Tibial nerve (tissue), 4 donors: ENCODE data around the gene CDH11. TPM values are rescaled to one million over a fixed set of nuclear protein-coding genes. Genes with fewer than 3 reads are reported as not detected.

ENCODE experiments used
- DNase-seq, 2 donors: peaks; one replicate each; pipeline ENCODE4 v3.0.0-alpha.2; 2019; ENCODE audit warnings: low spot score in 2 of 2
- H3K27ac ChIP-seq, 4 donors: fragments of 200-600 bp; sonication (generic) in 3 of 4; one replicate each; pipeline ENCODE4 v1.5.1; 2017 to 2019; ENCODE audit warnings: mild to moderate bottlenecking in 1 of 4
- H3K27me3 ChIP-seq, 2 donors: fragments of 200-600 bp; sonication (generic) in 1 of 2; one replicate each; pipeline versions ENCODE4 v1.5.1 to v1.6.0; 2017 to 2019
- H3K36me3 ChIP-seq, 3 donors: fragments of 200-600 bp; sonication (generic); one replicate each; pipeline ENCODE4 v1.5.1; 2018 to 2019
- H3K4me1 ChIP-seq, 4 donors: fragments of 200-600 bp; sonication (generic) in 3 of 4; one replicate each; pipeline ENCODE4 v1.5.1; 2017 to 2019
- H3K4me3 ChIP-seq, 4 donors: fragments of 200-600 bp; sonication (generic) in 3 of 4; one replicate each; pipeline ENCODE4 v1.5.1; 2017 to 2019; ENCODE audit warnings: mild to moderate bottlenecking in 1 of 4, moderate library complexity in 1 of 4
- H3K9me3 ChIP-seq, 4 donors: fragments of 200-600 bp; sonication (generic) in 3 of 4; one replicate each; pipeline ENCODE4 v1.5.1; 2017 to 2019
- EP300 ChIP-seq, 2 donors: sonication (generic); formaldehyde crosslinking; IDR thresholded peaks; one replicate each; pipeline ENCODE4 v1.6.1; 2017; ENCODE audit warnings: antibody characterized with exemption in 2 of 2, mild to moderate bottlenecking in 1 of 2
- POLR2A ChIP-seq, 2 donors: fragments of 450-650 bp; IDR thresholded peaks; one replicate each; pipeline ENCODE4 v1.6.1; 2017; ENCODE audit warnings: antibody characterized with exemption in 2 of 2, mild to moderate bottlenecking in 2 of 2, moderate library complexity in 2 of 2
- WGBS, 2 donors: methylation state at CpG; one replicate each; pipeline ENCODE4 v1.1.5; 2018; 5-methylcytosine and 5-hydroxymethylcytosine counted together
- total RNA-seq, 4 donors: library from RNA; depleted of rRNA; stranded (reverse); fragments of >200 nt; gene quantifications; one replicate each; pipeline ENCODE4 v1.1.0, GENCODE V29; 2016
- TF ChIP-seq, protein P1 (sequence below), 5 experiments: fragments of 200-600 bp in 3 of 5; fragments of 450-650 bp in 2 of 5; sonication (generic) in 3 of 5; IDR thresholded peaks; one replicate each; pipeline ENCODE4 v1.5.1; 2016 to 2019; ENCODE audit warnings: antibody characterized with exemption in 5 of 5, mild to moderate bottlenecking in 3 of 5, moderate library complexity in 2 of 5

Gene CDH11
- total RNA-seq, 4 donors from 2014 or later: 72.6 to 265 (median 98.1) TPM

DNA sequence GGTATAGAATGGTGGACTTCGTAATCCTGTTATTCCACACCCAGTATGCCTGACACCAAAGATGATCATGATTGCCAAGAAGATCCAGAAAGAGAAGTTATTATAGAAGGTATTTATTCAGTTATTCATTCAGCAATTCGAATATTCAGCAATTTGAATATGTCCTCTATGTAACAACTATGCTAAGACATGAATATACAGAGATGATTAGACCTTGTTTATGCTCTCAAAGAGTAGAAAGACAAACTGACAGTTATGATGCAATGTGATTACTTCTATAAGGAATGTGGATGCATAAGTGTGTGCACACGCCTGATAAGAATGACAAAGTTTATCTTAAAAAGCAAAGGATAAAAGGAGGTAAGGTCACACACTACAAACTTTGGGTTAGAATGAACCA, 218.1 kb downstream of the CDH11 start:
- Histone ChIP-seq H3K4me3 (no peak overlapping the region), H3K36me3 (no peaks in the 10 kb centered on the region), H3K27me3 (no peaks in the 10 kb centered on the region), H3K27ac (no peak overlapping the region), H3K4me1 (no peaks in the 10 kb centered on the region), H3K9me3 (no peaks in the 10 kb centered on the region)
- TF ChIP-seq EP300 (IDR thresholded peaks at IDR 0.05): no peak
- TF ChIP-seq, protein P1, sequence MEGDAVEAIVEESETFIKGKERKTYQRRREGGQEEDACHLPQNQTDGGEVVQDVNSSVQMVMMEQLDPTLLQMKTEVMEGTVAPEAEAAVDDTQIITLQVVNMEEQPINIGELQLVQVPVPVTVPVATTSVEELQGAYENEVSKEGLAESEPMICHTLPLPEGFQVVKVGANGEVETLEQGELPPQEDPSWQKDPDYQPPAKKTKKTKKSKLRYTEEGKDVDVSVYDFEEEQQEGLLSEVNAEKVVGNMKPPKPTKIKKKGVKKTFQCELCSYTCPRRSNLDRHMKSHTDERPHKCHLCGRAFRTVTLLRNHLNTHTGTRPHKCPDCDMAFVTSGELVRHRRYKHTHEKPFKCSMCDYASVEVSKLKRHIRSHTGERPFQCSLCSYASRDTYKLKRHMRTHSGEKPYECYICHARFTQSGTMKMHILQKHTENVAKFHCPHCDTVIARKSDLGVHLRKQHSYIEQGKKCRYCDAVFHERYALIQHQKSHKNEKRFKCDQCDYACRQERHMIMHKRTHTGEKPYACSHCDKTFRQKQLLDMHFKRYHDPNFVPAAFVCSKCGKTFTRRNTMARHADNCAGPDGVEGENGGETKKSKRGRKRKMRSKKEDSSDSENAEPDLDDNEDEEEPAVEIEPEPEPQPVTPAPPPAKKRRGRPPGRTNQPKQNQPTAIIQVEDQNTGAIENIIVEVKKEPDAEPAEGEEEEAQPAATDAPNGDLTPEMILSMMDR (IDR thresholded peaks at IDR 0.05): no peak
- no peak for TF ChIP-seq POLR2A (IDR thresholded peaks at IDR 0.05)
- DNase-seq: no peak
- WGBS, 2 donors: 87% methylated on average over 3 of the region's 3 CpGs

DNA sequence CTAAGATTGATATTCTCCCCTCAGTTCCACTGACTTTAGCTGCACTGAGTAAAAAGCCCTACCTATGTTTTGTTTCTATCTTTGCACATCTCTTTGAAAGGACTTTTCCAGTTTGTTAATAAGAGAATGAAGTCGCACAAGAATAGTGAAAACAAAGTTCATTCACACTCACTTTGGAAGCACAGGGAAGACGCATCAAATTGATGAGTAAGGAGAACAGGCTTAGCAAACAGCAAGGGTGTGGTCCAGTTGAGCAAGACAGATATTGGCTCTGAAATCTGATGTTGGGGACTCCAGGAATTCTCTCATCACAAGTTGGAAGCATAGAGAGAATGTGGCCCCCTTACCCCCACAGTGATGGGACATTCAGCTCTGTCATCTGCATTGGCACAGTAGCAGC, 221.3 kb downstream of the CDH11 start:
- DNase-seq: no peak
- H3K27me3 ChIP-seq: no peaks in the 10 kb centered on the region
- WGBS, 2 donors: 84 to 91% methylated on average over 2 of the region's 2 CpGs

DNA sequence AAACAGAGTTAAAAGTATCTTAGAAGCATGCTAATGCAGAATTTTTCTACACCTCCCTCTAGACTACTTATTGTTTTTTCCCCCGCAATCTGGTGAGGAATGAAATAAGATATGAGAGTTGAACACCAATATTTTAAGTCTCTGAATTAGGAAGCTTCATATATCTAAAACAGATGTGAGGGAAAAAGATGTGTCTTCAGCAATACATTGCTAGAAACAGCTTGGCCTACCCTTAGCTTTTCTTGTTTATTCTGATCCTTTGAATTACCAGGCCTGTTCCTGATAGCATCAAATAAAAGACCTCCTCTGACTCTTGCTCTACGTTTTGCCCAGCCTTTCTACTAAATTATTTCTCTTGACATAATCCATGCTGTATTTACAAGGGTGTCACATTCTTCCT, 221.8 kb downstream of the CDH11 start:
- WGBS, 2 donors: 45 to 46% methylated on average over 2 of the region's 2 CpGs
- H3K4me1 ChIP-seq: no peaks in the 10 kb centered on the region
- TF ChIP-seq EP300 (IDR thresholded peaks at IDR 0.05): no peak
- TF ChIP-seq, protein P1 (IDR thresholded peaks at IDR 0.05): no peak
- TF ChIP-seq POLR2A (IDR thresholded peaks at IDR 0.05): no peak
- DNase-seq: no peak
- no peak overlapping the region for H3K27ac ChIP-seq
- no peak overlapping the region for H3K4me3 ChIP-seq
- H3K36me3 ChIP-seq: no peaks in the 10 kb centered on the region
- no peaks in the 10 kb centered on the region for H3K9me3 ChIP-seq
- H3K27me3 ChIP-seq: no peaks in the 10 kb centered on the region

More for the DNA sequence above, 221.3 kb downstream of the CDH11 start:
- Histone ChIP-seq H3K27ac (no peak overlapping the region), H3K4me3 (no peak overlapping the region), H3K9me3 (no peaks in the 10 kb centered on the region), H3K4me1 (no peaks in the 10 kb centered on the region), H3K36me3 (no peaks in the 10 kb centered on the region)
- TF ChIP-seq EP300 (IDR thresholded peaks at IDR 0.05) (no peak), POLR2A (IDR thresholded peaks at IDR 0.05) (no peak)
- TF ChIP-seq, protein P1 (IDR thresholded peaks at IDR 0.05): no peak

DNA sequence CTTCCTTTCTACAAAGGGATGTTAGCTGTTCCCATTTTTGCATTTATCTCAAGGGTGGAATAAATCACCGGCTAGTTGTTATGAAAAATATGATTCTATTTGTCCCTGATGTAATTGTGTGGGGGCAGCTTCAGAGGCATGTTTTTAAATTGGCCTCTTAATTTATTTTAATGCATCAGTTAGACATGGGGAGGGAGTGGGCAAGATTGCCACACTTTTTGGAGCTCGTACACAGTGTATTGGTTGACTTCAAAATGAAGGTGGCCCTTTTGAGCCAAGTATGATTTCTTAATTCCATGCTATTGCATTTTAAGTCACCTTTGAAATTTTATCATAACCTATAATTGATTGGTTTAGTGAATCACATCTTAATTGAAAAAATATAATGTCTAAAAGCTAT, 223.7 kb downstream of the CDH11 start:
- WGBS, 2 donors: 76 to 80% methylated on average over 2 of the region's 2 CpGs

More for the DNA sequence above, 223.7 kb downstream of the CDH11 start:
- H3K36me3 ChIP-seq: no peaks in the 10 kb centered on the region
- DNase-seq: no peak
- no peaks in the 10 kb centered on the region for H3K27me3 ChIP-seq
- H3K4me3 ChIP-seq: no peak overlapping the region
- no peaks in the 10 kb centered on the region for H3K4me1 ChIP-seq
- TF ChIP-seq POLR2A (IDR thresholded peaks at IDR 0.05): no peak
- TF ChIP-seq EP300 (IDR thresholded peaks at IDR 0.05): no peak
- TF ChIP-seq, protein P1 (IDR thresholded peaks at IDR 0.05): no peak
- H3K27ac ChIP-seq: no peak overlapping the region
- H3K9me3 ChIP-seq: no peaks in the 10 kb centered on the region
